Measurements from ENCODE around the gene SESN3.
"Not testable (repeated sequence)": the region's sequence is repeated elsewhere in the genome, so short reads cannot be mapped to it uniquely, and the experiment has no call there.

The SESN3 gene, protein sequence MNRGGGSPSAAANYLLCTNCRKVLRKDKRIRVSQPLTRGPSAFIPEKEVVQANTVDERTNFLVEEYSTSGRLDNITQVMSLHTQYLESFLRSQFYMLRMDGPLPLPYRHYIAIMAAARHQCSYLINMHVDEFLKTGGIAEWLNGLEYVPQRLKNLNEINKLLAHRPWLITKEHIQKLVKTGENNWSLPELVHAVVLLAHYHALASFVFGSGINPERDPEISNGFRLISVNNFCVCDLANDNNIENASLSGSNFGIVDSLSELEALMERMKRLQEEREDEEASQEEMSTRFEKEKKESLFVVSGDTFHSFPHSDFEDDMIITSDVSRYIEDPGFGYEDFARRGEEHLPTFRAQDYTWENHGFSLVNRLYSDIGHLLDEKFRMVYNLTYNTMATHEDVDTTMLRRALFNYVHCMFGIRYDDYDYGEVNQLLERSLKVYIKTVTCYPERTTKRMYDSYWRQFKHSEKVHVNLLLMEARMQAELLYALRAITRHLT

DNA sequence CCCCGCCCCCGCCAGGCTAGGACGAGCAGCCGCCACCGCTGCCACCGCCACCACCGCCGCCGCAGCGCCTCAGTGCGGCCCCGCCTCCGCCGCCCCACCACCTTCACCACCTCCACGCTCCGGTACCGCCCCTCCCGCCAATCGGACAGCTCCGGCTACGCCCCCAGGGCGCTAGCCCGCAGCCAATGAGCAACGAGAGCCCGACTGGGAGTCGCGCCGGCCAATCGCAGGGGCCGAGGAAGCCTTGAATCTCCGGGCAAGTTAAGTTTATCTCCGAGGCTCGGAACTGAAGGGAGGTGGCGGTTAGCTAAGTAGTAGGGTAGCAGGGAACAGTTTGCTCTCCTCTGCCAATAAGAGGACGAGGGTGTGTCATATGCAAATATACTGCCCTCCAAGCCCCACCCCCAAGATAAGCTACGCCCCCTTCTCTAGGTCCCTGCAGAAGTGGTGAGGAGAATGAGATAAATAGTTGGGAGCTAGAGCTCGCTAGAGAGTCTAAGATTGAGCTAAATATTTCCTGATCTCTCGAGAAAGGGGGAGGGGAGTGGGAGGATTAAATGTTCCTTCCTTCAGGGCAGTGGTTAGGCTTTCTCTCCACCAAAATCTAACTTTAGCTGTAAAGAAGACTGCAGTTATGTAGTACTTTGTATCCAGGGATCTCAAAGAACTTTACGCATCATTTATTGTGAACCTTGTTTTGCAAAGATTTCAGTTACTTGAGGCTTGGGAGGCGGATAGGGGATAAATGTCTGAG, at the start of gene SESN3:
SESN3 (minus strand) TSS at position 76 of the 754 bp plus-strand sequence. CDS start 342 bp downstream, outside the sequence.
- peak; percentile 59 for DNase-seq (ENCODE audit: low spot score)

DNA sequence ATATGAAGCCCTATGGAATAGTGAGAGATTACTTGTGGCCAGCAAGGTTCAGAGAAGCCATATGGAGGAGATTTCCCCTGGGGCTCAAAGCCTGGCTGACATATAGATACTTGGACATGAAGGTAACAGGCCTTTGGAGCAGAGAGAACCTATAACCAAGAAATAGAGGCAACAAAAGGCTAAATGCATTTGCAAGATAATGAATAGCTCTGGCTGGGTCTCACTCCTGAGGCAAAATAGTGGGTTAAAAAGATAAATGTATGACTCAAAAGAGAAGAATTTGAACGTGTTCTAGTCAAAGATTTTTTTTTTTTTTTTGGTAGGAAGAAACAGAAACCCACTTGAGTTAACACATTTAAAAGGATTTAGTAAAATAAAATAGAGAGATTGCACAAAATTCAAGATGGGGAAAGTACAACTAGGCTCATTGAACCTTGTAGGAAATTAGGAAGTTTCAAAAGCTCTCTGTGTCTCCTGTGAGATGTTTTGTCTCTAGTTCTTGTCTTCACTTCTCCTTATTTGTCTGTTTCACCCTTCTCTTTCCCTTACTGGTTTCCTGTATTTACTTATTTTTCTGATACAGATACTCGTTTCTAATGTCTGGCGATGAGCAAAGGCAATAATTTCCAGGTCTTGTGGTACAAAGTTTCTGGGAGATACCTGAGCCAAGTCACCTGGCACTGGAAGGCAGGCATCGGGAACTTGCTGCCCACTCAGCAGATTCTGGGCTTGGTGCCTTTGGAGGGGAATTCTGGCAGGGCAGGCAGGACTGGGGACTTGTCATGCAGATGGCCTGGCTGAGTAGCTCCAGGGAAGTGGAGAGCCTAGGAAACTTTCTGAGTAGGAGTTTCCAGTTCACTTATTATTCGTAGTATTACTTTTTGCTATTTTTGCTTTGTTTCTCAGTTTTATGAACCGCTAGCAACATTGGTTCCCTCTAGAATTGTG, 49.2 kb upstream of the SESN3 start:
- DNase-seq (ENCODE audit: low spot score), result no peak

DNA sequence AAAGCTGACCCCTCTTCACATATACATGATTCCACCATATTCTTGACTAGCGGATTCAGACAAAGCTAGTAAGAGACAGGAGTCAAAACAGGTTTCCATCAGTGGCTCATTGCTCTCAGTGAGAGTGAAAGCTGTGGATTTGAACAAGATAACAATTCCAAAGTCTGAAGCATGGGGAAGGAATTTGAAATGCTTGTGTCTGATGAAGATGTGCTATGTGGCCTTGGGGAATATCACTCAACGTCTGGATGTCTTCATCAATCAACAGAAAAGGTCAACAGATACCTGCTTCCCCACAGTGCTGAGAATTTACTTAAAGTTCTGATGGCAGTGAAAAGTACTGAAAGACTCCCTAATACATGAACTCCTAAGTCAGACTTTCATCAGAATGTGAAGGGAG, 46.9 kb upstream of the SESN3 start:
- DNase-seq (ENCODE audit: low spot score), result no peak

DNA sequence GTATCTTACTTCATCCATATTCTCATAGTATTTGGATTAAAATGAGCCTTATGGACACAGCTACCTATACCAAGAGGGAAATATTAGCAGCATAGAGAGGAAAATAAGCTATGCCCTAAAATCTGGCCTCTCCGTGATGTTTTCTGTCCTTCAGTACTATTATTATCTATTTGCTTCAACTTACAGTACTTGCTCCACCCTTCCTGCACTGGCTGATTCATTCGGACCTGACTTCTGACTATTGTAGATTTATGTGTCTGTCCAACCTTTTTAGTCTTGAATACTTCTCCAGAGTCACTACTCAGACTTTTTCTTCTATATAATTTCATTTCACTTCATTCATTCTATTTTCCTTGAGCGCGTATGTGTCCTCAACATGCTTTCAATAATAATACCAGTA, 45.1 kb upstream of the SESN3 start:
- no peak for DNase-seq (ENCODE audit: low spot score)

DNA sequence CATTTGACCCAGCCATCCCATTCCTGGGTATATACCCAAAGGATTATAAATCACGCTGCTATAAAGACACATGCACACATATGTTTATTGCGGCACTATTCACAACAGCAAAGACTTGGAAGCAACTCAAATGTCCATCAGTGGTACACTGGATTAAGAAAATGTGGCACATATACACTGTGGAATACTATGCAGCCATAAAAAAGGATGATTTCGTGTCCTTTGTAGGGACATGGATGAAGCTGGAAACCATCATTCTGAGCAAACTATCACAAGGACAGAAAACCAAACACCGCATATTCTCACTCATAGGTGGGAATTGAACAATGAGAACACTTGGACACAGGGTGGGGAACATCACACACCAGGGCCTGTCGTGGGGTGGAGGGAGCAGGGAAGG, 42.6 kb upstream of the SESN3 start:
- DNase-seq (ENCODE audit: low spot score), result not testable (repeated sequence)

DNA sequence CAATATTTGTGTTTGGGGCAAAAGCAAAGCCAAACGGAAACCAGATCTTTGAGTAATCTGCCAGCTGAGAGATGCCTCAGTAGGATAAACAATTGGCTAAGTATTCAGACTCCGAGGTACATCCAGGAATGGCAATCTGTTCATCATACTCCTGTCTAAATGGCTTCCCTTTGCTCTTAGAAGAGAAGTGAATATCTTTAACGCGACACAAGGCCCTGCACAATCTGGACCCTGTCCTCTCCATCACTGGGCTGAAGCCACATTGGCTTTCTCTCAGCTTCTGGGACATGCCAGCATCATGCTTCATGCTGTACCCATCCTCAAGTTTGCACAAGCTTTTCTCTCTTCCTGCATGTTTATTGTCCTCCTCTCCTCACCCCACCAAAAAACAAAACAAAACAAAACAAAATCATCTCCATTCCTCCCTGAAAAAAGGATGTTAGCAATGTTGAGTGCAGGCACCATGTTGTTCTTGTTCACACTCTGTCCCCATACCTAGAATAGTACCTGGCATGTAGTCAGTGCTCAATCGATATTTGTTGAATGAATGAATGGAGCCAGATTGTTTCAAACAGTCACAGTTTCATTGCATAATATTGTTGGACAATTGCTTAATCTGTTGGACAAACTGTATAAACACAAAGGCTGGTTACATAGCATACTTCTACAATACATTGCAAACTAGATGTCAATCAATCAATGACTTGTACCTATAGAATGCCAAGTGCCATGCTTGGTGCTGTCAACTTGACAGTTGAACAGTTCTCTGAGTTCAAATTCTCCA, 38.2 kb upstream of the SESN3 start:
- no peak for DNase-seq (ENCODE audit: low spot score)

DNA sequence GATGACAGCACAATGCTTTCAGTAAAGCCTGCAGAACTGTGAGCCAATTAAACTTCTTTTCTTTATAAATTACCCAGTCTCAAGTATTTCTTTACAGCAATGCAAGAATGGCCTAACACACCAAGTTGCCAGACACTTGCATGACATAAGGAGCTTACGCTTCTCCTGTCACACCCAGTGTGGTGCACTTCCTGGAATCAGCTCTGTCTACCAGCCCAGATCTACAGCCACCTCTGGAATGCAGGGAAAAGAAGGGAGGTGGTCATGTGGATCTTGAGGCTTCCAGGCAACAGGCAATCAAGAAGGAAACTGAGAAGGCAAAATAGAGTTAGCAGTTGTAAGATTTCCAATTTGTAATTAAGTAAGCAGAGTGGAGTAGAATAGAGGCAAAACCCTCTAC, 37.4 kb upstream of the SESN3 start:
- DNase-seq (ENCODE audit: low spot score), result no peak

DNA sequence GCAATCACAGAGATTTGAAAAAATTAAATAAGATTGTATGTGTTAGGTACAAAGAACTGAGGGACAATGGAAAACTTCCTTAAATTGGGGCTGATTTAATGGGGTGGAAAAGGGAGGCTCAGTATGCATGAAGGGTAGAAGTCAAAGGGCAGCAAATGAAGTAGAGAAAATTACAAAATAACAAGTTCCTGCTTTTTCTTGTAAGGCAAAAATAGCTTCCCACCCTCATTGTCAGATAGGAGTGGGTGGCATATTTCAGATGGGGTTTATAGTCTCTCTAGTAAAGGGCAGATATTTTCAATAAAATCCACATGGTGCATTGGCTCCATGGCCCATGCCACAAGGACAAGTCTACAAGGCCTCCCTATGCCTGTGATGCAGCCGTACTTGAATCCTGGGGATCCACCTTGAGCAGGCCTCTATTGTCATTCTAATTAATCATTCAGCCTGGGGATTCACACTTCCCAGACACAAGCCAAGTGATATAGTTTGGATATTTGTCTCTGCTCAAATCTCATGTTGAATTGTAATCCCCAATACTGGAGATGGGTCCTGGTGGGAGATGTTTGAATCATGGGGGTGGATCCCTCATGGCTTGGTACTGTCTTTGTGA, 36.7 kb upstream of the SESN3 start:
- no peak for DNase-seq (ENCODE audit: low spot score)

DNA sequence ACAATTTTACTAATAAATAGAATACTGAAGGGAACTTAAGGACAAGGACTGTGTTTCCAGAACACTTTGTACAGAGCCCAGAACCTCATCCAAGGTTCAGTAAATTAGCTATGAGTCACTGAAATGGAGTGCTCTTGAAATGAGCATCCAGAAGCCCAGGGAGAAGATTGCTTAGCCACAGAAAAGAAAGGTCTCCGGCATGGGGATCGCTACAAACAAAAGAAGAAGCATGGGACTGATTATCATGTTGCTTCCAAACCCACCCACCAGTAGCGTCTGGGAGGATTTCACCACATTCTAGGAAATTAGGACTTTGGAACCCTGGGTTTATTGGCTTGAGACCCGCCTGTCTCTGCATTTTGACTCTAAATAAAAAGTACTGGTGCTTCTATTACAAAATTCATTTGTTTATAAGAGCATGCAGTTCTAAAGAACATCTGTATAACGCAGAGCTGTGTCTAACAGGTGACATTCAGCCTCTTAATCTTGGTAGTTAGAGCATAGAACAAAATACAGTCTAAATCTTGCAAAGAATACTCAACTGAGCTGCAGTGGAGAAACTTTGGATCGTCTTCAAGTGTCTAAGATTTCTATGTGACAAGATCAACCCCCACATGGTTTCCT, 35.9 kb upstream of the SESN3 start:
- DNase-seq (ENCODE audit: low spot score), result no peak

DNA sequence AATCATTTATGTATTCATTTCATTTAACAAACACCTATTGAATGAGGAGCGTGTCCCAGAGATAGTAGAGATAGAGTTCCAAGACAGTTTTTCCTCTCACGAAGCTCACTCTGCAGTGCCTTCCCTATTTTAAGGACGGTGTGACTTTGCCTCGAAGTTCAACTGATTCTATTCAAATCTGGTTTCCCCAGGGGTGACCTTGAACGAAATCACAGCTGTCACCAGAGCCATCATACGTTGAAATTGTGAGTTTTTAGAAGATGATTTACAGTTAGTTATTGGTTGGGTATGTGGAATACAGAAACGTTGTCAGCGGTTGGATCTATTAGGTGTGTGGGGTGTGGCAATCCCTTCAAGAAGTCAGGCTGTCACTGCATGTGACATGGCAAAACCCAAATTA, 33.9 kb upstream of the SESN3 start:
- DNase-seq (ENCODE audit: low spot score), result no peak

DNA sequence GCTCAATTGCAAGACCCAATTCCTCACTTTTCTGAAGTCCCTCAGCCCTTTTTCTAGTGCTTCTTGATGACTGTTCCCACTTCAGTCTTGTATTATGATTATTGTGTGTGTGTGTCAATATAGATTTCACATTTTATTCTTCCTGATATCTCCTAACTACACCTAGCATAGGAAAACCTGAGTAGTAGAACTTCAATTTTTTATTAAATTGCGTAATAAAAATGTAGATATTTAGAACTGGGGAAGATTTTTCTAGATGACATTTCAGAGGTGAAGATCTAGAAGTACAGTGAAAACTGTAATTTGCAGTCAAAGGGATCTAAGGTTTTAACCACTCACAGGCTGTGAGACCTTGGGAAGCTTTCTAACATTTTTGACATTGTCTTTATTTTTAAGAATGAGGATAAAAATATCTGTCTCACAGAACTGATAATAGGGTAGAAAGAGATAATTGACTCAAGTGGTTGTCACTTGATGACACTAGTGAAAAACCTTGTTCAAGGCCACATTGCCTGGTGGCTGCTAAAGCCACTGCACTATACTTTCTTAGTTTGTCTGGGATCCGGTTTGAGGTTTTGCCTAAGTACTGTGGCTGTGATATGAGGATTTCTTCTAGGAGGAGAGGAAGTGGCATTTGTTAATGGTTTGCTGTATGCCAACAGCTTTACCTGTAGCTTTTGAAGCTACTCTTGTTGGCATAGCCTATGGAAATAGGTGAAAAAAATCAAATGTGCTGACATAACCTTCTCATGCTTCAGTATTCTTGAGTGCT, 32.2 kb upstream of the SESN3 start:
- DNase-seq (ENCODE audit: low spot score), result no peak

DNA sequence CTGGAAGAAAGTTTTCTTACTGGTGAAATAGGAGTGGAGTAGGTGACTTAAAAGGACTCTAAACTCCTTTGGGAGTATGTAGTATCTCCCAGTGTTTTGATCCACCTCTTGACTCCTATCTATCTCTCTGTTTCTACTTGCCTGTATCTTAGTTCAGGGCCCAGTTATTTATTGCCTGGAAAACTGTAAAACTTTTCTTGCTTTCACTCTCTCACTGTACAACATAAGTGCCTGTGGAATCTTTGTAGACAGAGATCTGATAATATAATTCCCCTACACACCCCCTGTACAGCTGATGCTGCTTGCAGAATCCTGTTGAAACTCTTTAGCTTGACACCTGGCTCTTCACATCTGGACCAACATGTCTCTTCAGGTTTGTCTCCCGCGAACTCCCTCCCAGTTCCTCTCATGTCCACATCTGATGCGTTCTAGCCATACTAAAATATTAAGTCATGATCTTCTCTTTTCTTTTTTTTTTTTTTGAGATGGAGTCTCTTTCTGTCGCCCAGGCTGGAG, 26.5 kb upstream of the SESN3 start:
- no peak for DNase-seq (ENCODE audit: low spot score)

DNA sequence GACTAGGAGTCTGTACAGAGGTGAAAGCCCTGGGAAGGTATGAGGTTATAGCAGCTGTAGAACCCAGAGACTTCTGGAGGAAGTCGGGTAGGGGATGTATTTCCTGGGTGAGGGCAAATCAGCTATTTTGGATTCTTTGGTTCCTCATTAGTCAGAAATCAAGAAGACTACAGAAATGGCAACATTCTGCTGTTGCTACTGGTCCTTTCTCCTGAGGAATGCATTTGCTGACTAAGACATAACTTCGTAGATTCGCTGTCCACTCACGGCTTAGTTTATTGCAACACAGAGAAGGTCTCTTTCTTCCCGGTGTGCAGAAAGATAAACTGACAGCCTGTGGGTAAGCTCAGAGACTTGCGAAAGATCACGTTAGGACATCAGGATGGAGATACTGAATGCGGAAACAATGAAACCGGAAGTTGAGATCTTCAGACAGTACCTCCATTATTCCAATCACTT, 25.3 kb upstream of the SESN3 start:
- no peak for DNase-seq (ENCODE audit: low spot score)

DNA sequence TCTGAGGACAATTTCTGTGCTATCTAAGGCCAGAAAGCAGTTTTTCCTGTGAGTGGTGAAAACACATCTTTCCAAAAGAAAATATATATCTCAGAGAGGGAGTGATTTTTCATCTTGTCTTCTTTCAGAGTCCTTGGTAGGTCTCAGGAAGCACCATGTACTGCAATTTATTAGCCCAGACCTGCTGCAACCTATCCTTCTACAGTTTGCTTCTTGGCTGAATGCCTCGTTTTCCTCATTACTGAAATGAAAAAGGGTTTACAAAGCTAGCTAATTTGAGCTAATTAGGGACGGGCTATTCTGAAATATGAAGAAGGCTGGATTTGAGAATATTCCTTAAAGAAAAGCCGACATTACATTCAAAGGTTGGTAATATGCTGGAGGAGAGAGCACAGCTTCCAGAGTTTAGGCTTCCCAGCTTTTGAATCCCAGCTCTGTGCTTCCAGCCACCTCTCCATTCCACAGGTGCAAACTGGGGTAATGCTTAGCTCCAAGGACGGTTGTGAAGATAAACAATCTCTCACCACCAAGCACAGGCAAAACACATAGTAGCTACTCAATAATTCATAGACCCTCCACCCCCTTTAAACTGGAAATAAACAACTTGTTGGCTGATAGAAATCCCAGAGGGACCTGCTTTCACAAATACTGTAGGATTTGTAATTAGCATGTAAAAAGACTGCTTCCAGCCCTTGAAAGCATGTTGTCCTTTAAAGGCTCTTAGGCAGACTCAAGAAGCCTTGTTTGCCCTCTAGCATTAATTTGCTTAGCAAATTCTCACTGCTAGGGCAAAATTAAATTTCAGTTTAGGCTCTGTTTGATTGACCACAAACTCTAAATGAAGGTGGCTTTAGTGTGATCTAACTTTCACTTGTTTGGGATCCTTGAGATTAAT, 24.5 kb upstream of the SESN3 start:
- no peak for DNase-seq (ENCODE audit: low spot score)

DNA sequence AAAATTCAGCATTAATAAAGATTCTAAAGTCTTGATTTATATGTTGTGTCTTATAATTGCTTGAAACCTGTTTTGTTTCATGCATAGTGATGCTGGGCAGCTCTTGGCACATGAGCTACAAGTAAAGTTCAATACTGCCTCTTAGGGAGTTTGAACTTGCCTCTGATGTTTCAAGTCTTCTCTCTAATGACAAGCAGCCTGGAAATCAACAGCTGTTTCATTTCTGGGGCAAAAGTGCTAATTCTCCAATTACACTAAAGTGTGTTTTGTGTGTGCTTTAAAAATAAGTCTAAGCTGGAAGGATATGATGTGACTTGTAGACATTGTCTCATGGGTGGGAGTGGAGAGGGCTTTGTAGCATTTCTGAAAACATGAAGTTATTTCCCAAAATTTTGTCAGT, 23.7 kb upstream of the SESN3 start:
- DNase-seq (ENCODE audit: low spot score), result no peak

DNA sequence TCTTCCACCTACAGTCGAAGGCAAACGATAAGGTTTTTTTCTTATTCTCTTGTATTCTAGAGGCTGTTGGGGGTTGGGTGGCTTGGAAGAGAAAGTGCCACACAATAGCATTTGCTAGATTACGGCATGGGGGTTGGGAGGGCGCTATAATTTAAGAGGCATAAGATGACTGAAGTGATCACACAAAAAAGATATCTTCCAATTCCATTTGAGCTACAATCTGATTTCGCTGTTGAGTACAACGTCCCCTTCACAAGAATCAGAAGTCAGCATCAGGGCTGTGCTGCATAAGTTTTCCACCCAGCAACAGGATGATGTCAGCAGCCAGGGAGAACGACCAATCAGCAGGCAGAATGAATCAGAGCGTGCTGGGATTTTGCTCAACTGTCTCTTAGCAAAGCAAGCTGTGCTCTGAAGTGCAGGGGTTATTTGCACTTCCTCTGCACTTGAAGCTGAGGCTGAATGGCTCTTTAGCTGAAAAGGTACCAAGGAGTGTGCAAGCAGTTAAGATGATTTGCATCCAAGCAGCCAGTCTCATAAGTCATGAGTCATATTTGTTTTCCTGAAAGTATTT, 23.2 kb upstream of the SESN3 start:
- DNase-seq (ENCODE audit: low spot score), result no peak

DNA sequence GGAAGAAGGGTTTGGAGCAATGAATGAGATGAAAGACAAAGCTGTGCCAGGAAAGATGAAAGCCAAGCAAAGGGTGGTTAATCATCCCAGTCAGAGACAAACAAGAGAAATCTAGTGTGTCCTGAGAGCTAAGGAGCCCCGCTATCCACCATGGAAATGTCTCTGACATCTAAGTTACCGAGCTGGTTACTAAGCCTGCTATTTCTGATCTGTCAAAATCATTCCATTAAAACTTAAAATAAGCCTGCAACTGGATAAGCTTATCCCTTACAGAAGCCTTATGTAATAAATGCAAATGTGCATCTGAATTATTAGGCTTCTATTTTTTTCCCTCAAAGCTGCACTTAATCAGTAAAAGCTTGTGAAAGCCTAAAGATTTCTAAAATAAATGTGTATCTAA, 22.1 kb upstream of the SESN3 start:
- no peak for DNase-seq (ENCODE audit: low spot score)

DNA sequence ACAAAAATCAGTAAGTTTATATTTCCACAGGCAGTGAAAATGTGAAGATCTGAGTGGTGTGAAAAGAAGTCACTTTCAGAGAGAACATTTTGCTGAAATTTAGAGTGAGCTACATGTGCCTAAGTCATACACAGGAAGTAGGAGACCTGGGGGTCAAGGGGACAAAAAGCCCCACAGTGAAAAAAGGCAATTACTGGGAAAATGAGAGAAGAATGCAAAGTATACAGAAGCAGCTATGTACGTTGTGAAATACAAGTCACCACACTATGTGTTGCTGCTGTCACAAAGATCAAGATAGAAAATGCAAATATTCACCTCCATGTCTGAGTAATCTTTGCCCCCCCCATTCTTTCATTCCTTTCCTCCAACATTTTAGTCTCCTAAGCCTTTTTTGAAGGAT, 21.6 kb upstream of the SESN3 start:
- DNase-seq (ENCODE audit: low spot score), result no peak

Measured in HuH-7.5 (cell line).